OCI-LY1 (cell line): ENCODE measurements around the gene SLMAP.

ENCODE experiments used
- H2AFZ ChIP-seq: fragments of 200-600 bp; sonication (generic), shearing (Covaris generic); 2 replicates; pipeline ENCODE4 v1.6.0; 2014; ENCODE audit warnings: antibody characterized with exemption, mild to moderate bottlenecking, low read length
- H3F3A ChIP-seq: fragments of 200-600 bp; sonication (generic), shearing (Covaris generic); 2 replicates; pipeline ENCODE4 v1.6.0; 2014; ENCODE audit warnings: mild to moderate bottlenecking, antibody characterized with exemption, low read length, moderate library complexity; ENCODE audit not compliant: insufficient read depth
- H3K27ac ChIP-seq: fragments of 200-600 bp; sonication (generic); 2 replicates; pipeline ENCODE4 v1.5.1; 2014; ENCODE audit warnings: low read length, mixed run types, mild to moderate bottlenecking, low read depth; ENCODE audit not compliant: poor library complexity, severe bottlenecking
- H3K27me3 ChIP-seq: fragments of 200-600 bp; sonication (generic); 2 replicates; pipeline ENCODE4 v1.6.0; 2014; ENCODE audit warnings: antibody characterized with exemption, mild to moderate bottlenecking, low read length, moderate library complexity; ENCODE audit not compliant: insufficient read depth
- H3K36me3 ChIP-seq: fragments of 200-600 bp; sonication (generic); 2 replicates; pipeline ENCODE4 v1.6.1; 2014; ENCODE audit warnings: mild to moderate bottlenecking, antibody characterized with exemption, low read length, moderate library complexity, mixed read lengths; ENCODE audit not compliant: insufficient read depth
- H3K4me1 ChIP-seq: fragments of 200-600 bp; sonication (generic); 2 replicates; pipeline ENCODE4 v1.5.1; 2014; ENCODE audit warnings: mild to moderate bottlenecking, low read length, moderate library complexity; ENCODE audit not compliant: insufficient read depth, severe bottlenecking
- H3K4me2 ChIP-seq: fragments of 200-600 bp; sonication (generic), shearing (Covaris generic); 2 replicates; pipeline ENCODE4 v1.6.1; 2014; ENCODE audit warnings: low read length
- H3K4me3 ChIP-seq: fragments of 200-600 bp; sonication (generic); 2 replicates; pipeline ENCODE4 v1.5.1; 2014; ENCODE audit warnings: low read length, low read depth, mild to moderate bottlenecking, mixed read lengths; ENCODE audit not compliant: poor library complexity, severe bottlenecking
- H3K79me2 ChIP-seq: fragments of 200-600 bp; shearing (Covaris generic); 2 replicates; pipeline ENCODE4 v1.6.1; 2016; ENCODE audit warnings: mixed run types, low read length, mixed read lengths; ENCODE audit not compliant: insufficient read depth
- H3K9ac ChIP-seq: fragments of 200-600 bp; sonication (generic), shearing (Covaris generic); 2 replicates; pipeline ENCODE4 v1.6.1; 2014; ENCODE audit warnings: mild to moderate bottlenecking, low read length, mixed read lengths
- H3K9me2 ChIP-seq: fragments of 200-600 bp; sonication (generic), shearing (Covaris generic); 2 replicates; pipeline ENCODE4 v1.6.1; 2014; ENCODE audit warnings: low read depth, mild to moderate bottlenecking, low read length, mixed read lengths
- H3K9me3 ChIP-seq: fragments of 200-600 bp; shearing (Covaris generic); 2 replicates; pipeline ENCODE4 v1.6.1; 2014; ENCODE audit warnings: low read length, mixed read lengths
- H4K20me1 ChIP-seq: fragments of 200-600 bp; sonication (generic), shearing (Covaris generic); 2 replicates; pipeline ENCODE4 v1.6.0; 2016; ENCODE audit warnings: mild to moderate bottlenecking, low read length; ENCODE audit not compliant: insufficient read depth
- EZH2 ChIP-seq: fragments of 200-600 bp; sonication (generic), shearing (Covaris generic); IDR thresholded peaks from 2 replicates; pipeline ENCODE4 v1.8.0; 2017; ENCODE audit warnings: borderline replicate concordance, mixed run types, mild to moderate bottlenecking, antibody characterized with exemption, low read length, moderate library complexity, mixed read lengths
- TF ChIP-seq, protein P1 (sequence below): fragments of 200-600 bp; sonication (generic), shearing (Covaris generic); IDR thresholded peaks from 2 replicates; pipeline ENCODE4 v1.5.1; 2017; ENCODE audit warnings: mild to moderate bottlenecking, antibody characterized with exemption, low read length, moderate library complexity, mixed read lengths

Gene SLMAP

DNA sequence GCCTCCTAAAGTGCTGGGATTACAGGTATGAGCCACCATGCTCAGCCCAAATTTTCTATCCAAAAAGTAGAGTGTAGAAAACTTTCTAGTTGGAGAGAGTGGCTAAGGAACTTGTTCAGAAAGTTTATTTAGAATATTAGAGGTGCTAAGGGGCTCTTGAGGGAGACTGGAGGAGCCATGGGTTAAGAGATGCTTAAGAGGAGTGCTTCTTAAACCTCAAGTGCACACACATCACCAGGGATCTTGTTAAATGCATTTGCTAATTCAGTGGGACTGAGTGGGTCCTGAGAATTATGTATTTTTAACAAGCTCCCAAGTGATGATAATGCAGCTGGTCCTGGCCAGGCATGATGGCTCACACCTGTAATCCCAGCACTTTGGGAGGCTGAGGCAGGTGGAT, 29.7 kb upstream of the SLMAP start:
- no peak overlapping the region for H3K4me2 ChIP-seq
- no peaks in the 10 kb centered on the region for H3K79me2 ChIP-seq
- H3K9me2 ChIP-seq: no peaks in the 10 kb centered on the region
- TF ChIP-seq, protein P1, sequence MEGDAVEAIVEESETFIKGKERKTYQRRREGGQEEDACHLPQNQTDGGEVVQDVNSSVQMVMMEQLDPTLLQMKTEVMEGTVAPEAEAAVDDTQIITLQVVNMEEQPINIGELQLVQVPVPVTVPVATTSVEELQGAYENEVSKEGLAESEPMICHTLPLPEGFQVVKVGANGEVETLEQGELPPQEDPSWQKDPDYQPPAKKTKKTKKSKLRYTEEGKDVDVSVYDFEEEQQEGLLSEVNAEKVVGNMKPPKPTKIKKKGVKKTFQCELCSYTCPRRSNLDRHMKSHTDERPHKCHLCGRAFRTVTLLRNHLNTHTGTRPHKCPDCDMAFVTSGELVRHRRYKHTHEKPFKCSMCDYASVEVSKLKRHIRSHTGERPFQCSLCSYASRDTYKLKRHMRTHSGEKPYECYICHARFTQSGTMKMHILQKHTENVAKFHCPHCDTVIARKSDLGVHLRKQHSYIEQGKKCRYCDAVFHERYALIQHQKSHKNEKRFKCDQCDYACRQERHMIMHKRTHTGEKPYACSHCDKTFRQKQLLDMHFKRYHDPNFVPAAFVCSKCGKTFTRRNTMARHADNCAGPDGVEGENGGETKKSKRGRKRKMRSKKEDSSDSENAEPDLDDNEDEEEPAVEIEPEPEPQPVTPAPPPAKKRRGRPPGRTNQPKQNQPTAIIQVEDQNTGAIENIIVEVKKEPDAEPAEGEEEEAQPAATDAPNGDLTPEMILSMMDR: no peak
- TF ChIP-seq EZH2: no peak
- no peaks in the 10 kb centered on the region for H3K27me3 ChIP-seq
- H3K4me1 ChIP-seq: no peaks in the 10 kb centered on the region
- no peak overlapping the region for H3K27ac ChIP-seq
- H4K20me1 ChIP-seq: no peaks in the 10 kb centered on the region
- no peaks in the 10 kb centered on the region for H3K36me3 ChIP-seq
- H2AFZ ChIP-seq: no peak overlapping the region
- no peaks in the 10 kb centered on the region for H3F3A ChIP-seq
- H3K4me3 ChIP-seq: no peak overlapping the region
- no peak overlapping the region for H3K9ac ChIP-seq
- H3K9me3 ChIP-seq: no peaks in the 10 kb centered on the region

DNA sequence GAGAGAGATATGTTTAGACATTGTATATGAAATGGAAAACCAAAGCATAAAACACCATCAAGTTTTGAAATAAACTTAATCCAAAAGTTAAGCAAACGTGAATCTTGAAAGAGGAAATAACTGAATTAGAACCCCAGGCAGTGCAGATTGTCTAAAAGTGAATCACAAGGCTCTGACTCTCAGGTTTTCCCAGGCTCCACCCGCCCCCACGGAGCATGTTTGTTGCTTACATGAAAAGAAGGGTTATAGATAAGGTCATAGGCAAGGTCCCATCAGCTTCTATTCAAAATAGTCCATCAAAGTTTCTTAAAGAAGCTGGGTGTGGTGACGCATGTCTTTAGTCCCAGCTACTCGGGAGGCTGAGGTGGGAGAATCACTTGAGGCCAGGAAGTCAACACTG, 29.0 kb upstream of the SLMAP start:
- Histone ChIP-seq H3K27me3 (no peaks in the 10 kb centered on the region), H2AFZ (no peak overlapping the region), H3K36me3 (no peaks in the 10 kb centered on the region)

DNA sequence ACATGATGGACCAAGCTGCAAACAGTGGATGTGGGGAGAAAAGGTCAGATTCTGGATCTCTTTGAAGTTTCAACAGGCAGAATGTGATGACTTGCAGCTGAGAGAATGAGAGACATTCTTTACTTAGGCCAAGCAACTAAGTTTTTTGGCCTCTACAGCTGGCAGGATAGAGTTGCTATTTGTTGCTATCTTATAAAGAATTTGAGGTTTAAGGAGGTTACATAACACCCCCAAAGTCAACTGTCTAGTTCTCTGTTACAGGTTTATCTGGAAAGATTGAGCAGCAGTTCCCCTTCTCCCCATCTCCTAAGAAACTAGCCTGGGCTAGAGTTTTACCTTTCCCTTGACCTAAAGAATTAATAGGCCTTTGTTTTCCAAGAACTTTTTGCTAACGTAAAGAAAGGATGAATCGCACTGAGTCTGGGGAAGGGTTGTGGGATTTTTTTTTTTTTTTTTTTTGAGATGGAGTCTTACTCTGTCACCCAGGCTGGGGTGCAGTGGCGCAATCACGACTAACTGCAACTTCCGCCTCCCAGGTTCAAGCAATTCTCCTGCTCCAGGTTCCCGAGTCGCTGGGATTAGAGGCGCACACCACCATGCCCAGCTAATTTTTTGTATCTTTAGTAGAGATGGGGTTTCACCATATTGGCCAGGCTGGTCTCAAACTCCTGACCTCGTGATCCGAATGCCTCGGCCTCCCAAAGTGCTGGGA, 26.6 kb upstream of the SLMAP start:
- no peaks in the 10 kb centered on the region for H4K20me1 ChIP-seq
- H3K9me2 ChIP-seq: no peaks in the 10 kb centered on the region
- H3K4me3 ChIP-seq: no peak overlapping the region
- no peak overlapping the region for H2AFZ ChIP-seq
- no peak overlapping the region for H3K9ac ChIP-seq
- no peak overlapping the region for H3K4me2 ChIP-seq
- no peak overlapping the region for H3K27ac ChIP-seq
- no peaks in the 10 kb centered on the region for H3F3A ChIP-seq
- no peaks in the 10 kb centered on the region for H3K27me3 ChIP-seq
- no peaks in the 10 kb centered on the region for H3K36me3 ChIP-seq
- H3K9me3 ChIP-seq: no peaks in the 10 kb centered on the region
- TF ChIP-seq, protein P1: no peak
- TF ChIP-seq EZH2: no peak
- H3K4me1 ChIP-seq: no peaks in the 10 kb centered on the region
- H3K79me2 ChIP-seq: no peaks in the 10 kb centered on the region

More for the DNA sequence above, 29.0 kb upstream of the SLMAP start:
- Histone ChIP-seq H3F3A (no peaks in the 10 kb centered on the region), H3K9me2 (no peaks in the 10 kb centered on the region), H3K4me3 (no peak overlapping the region), H3K4me2 (no peak overlapping the region), H3K79me2 (no peaks in the 10 kb centered on the region), H3K27ac (no peak overlapping the region), H3K4me1 (no peaks in the 10 kb centered on the region), H3K9me3 (no peaks in the 10 kb centered on the region), H3K9ac (no peak overlapping the region), H4K20me1 (no peaks in the 10 kb centered on the region)
- TF ChIP-seq, protein P1: no peak
- no peak for TF ChIP-seq EZH2
